ENCODE results near the gene SEPHS2.
A peak's percentile ranks its signal among the peaks of the same experiment; 100 is the strongest.
"Not testable (repeated sequence)": the region's sequence is repeated elsewhere in the genome, so short reads cannot be mapped to it uniquely, and the experiment has no call there.

Gene SEPHS2

DNA sequence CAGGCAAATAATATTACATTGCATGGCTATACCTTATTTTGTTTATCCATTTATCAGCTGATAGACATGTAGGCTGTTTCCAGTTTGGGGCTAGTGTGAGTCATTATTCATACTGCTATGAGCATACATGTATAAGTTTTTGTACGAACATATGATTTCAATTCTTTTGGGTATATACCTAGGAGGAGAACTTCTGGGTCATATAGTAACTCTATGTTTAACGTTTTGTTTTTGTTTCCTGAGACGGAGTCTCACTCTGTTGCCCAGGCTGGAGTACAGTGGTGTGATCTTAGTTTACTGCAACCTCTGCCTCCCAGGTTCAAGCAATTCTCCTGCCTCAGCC is 24.5 kb upstream of the SEPHS2 start:
- Histone ChIP-seq H3K27me3 (ENCODE audit: control insufficient read depth in 1 of 2, insufficient read depth in 2 of 2, low read length in 2 of 2) (no peaks in the 10 kb centered on the region), H3K36me3 (ENCODE audit: control insufficient read depth in 1 of 2, insufficient read depth in 2 of 2, low read length in 2 of 2) (no peaks in the 10 kb centered on the region), H3K27ac (ENCODE audit: low read depth, low read length) (no peak overlapping the region), H3K4me1 (ENCODE audit: control insufficient read depth in 1 of 2, insufficient read depth in 2 of 2, low read length in 2 of 2) (peaks cover 0 to 4% of the 10 kb centered on the region in 2 donors), H3K9me3 (ENCODE audit: control insufficient read depth in 1 of 2, low read length in 2 of 2) (no peaks in the 10 kb centered on the region), H3K9ac (ENCODE audit: low read depth in 1 of 2, low read length in 2 of 2) (no peak overlapping the region), H3K4me3 (ENCODE audit: low read depth in 1 of 2, low read length in 2 of 2) (no peak overlapping the region)

DNA sequence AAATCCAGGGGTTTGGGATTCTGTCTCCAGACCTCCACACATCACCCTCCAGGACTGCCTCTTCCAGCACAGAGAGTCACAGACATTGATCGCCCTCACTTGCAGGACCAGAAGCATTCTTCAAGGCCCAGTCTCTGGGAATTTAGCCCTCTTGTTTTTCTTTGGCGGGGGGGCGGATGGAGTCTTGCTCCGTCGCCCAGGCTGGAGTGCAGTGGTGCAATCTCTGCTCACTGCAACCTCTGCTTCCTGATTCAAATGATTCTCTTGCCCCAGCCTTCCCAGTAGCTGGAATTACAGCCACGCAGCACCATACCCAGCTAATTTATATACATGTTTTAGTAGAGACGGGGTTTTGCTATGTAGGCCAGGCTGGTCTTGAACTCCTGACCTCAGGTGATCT is 18.4 kb upstream of the SEPHS2 start:
- Histone ChIP-seq H3K27ac (ENCODE audit: low read depth, low read length) (no peak overlapping the region), H3K36me3 (ENCODE audit: control insufficient read depth in 1 of 2, insufficient read depth in 2 of 2, low read length in 2 of 2) (no peaks in the 10 kb centered on the region), H3K9me3 (ENCODE audit: control insufficient read depth in 1 of 2, low read length in 2 of 2) (no peaks in the 10 kb centered on the region), H3K27me3 (ENCODE audit: control insufficient read depth in 1 of 2, insufficient read depth in 2 of 2, low read length in 2 of 2) (no peaks in the 10 kb centered on the region), H3K9ac (ENCODE audit: low read depth in 1 of 2, low read length in 2 of 2) (no peak overlapping the region), H3K4me1 (ENCODE audit: control insufficient read depth in 1 of 2, insufficient read depth in 2 of 2, low read length in 2 of 2) (peaks cover 1 to 3% of the 10 kb centered on the region in 2 donors), H3K4me3 (ENCODE audit: low read depth in 1 of 2, low read length in 2 of 2) (no peak overlapping the region)

DNA sequence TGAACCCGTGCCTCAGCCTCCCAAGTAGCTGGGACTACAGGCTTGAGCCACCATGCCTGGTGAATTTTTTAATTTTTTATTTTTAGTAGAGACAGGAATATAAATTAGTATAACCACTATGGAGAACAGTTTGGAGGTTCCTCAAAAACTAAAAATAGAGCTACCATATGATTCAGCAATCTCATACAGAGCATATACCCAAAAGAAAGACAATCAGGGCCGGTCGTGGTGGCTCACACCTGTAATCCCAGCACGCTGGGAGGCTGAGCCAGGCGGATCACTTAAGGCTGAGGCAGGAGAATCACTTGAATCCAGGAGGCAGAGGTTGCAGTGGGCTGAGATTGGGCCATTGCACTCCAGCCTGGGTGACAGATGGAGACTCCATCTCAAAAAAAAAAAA is 15.8 kb upstream of the SEPHS2 start:
- H3K9ac ChIP-seq (ENCODE audit: low read depth in 1 of 2, low read length in 2 of 2); H3K9me3 ChIP-seq (ENCODE audit: control insufficient read depth in 1 of 2, low read length in 2 of 2); H3K27ac ChIP-seq (ENCODE audit: low read depth, low read length); H3K36me3 ChIP-seq (ENCODE audit: control insufficient read depth in 1 of 2, insufficient read depth in 2 of 2, low read length in 2 of 2); H3K4me3 ChIP-seq (ENCODE audit: low read depth in 1 of 2, low read length in 2 of 2); H3K27me3 ChIP-seq (ENCODE audit: control insufficient read depth in 1 of 2, insufficient read depth in 2 of 2, low read length in 2 of 2): not testable (repeated sequence)
- H3K4me1 ChIP-seq (ENCODE audit: control insufficient read depth in 1 of 2, insufficient read depth in 2 of 2, low read length in 2 of 2): peaks cover 12 to 20% of the 10 kb centered on the region in 2 donors

DNA sequence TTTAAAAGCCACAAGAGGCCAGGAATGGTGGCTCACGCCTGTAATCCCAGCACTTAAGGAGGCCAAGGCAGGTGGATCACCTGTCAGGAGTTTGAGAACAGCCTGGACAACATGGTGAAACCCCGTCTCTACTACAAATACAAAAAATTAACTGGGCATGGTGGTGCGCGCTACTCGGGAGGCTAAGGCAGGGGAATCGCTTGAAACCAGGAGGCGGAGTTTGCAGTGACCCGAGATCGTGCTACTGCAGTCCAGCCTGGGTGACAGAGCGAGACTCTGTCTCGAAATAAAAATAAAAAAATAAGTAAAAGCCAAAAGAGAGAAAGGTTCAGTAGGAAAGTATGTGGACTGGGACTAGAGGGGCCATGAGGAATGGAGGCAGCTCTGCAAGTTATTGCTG is 13.8 kb upstream of the SEPHS2 start:
- peaks cover 18 to 25% of the 10 kb centered on the region in 2 donors for H3K4me1 ChIP-seq (ENCODE audit: control insufficient read depth in 1 of 2, insufficient read depth in 2 of 2, low read length in 2 of 2)
- H3K4me3 ChIP-seq (ENCODE audit: low read depth in 1 of 2, low read length in 2 of 2): no peak overlapping the region
- H3K36me3 ChIP-seq (ENCODE audit: control insufficient read depth in 1 of 2, insufficient read depth in 2 of 2, low read length in 2 of 2): no peaks in the 10 kb centered on the region
- no peak overlapping the region for H3K27ac ChIP-seq (ENCODE audit: low read depth, low read length)
- H3K27me3 ChIP-seq (ENCODE audit: control insufficient read depth in 1 of 2, insufficient read depth in 2 of 2, low read length in 2 of 2): no peaks in the 10 kb centered on the region
- H3K9me3 ChIP-seq (ENCODE audit: control insufficient read depth in 1 of 2, low read length in 2 of 2): no peaks in the 10 kb centered on the region
- H3K9ac ChIP-seq (ENCODE audit: low read depth in 1 of 2, low read length in 2 of 2): no peak overlapping the region

DNA sequence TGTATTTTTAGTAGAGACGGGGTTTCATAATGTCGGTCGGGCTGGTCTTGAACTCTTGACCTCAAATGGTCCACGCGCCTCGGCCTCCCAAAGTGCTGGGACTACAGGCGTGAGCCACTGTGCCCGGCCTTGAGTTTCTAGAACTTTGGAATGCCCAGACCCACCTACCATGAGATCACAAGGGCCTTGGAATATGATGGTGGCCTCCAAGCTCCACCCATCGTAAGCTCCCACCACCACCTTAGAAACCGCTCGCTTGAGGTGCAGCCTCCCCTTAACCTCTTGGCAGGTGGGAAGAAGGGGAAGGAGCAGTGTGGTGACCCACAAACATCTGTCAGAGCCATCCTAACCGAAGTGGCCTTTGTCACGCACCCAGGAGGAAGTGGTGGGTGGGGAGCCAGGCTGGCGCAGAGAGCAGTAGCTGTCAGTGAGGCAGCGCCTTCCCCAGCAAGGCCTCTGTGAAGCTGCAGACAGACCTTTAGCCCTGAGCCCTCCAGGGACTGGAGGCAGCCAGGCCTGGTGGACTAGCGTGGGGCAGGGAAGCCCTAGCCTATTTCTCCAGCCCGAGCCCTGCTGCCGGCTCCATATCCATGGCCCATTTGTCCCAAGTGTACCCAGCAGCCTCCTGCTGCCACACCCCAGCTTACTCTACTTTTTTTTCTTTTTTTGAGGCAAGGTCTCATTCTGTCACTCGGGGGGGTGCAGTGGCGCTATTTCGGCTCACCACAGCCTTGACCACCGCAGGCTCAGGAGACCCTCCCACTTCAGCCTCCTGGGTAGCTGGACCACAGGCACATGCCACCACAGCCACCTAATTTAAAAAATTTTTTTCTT is 13.1 kb upstream of the SEPHS2 start:
- peak overlapping the region; percentile 36 to 44 for H3K4me3 ChIP-seq (ENCODE audit: low read depth in 1 of 2, low read length in 2 of 2)
- peak overlapping the region in 1 of 2 donors; percentile 47 for H3K9ac ChIP-seq (ENCODE audit: low read depth in 1 of 2, low read length in 2 of 2)
- peaks cover 25 to 31% of the 10 kb centered on the region in 2 donors for H3K4me1 ChIP-seq (ENCODE audit: control insufficient read depth in 1 of 2, insufficient read depth in 2 of 2, low read length in 2 of 2)
- no peak overlapping the region for H3K27ac ChIP-seq (ENCODE audit: low read depth, low read length)
- no peaks in the 10 kb centered on the region for H3K36me3 ChIP-seq (ENCODE audit: control insufficient read depth in 1 of 2, insufficient read depth in 2 of 2, low read length in 2 of 2)
- no peaks in the 10 kb centered on the region for H3K9me3 ChIP-seq (ENCODE audit: control insufficient read depth in 1 of 2, low read length in 2 of 2)
- H3K27me3 ChIP-seq (ENCODE audit: control insufficient read depth in 1 of 2, insufficient read depth in 2 of 2, low read length in 2 of 2): no peaks in the 10 kb centered on the region

DNA sequence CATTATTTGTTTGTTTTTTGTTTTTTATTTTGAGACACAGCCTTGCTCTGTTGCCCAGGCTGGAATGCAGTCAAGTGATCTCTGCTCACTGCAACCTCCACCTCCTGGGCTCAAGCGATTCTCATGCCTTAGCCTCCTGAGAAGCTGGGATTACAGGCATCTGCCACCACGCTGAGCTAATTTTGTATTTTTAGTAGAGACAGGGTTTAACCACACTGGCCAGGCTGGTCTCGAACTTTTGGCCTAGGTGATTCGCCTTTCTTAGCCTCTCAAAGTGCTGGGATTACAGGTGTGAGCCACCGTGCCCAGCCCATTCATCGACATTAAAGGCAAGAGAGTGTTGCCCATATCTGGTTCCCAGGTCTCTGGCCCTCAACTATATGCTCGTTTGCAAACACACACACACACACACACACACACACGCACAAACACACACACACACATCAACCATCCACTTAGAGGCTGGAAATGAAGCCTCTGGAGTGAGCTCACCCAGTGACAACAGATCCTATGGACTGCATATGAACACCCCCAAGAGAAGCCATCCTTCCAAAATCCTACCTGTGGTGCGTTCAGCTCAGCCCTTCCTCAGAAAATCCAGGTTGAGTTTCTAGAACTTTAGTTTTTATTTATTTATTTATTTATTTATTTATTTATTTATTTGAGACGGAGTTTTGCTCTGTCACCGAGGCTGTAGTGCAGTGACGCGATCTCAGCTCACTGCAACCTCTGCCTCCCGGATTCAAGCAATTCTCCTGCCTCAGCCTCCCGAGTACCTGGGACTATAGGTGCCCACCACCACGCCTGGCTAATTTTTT is 12.3 kb upstream of the SEPHS2 start:
- no peaks in the 10 kb centered on the region for H3K36me3 ChIP-seq (ENCODE audit: control insufficient read depth in 1 of 2, insufficient read depth in 2 of 2, low read length in 2 of 2)
- peaks cover 31 to 37% of the 10 kb centered on the region in 2 donors for H3K4me1 ChIP-seq (ENCODE audit: control insufficient read depth in 1 of 2, insufficient read depth in 2 of 2, low read length in 2 of 2)
- no peaks in the 10 kb centered on the region for H3K27me3 ChIP-seq (ENCODE audit: control insufficient read depth in 1 of 2, insufficient read depth in 2 of 2, low read length in 2 of 2)
- H3K9ac ChIP-seq (ENCODE audit: low read depth in 1 of 2, low read length in 2 of 2): no peak overlapping the region
- no peak overlapping the region for H3K4me3 ChIP-seq (ENCODE audit: low read depth in 1 of 2, low read length in 2 of 2)
- no peak overlapping the region for H3K27ac ChIP-seq (ENCODE audit: low read depth, low read length)
- no peaks in the 10 kb centered on the region for H3K9me3 ChIP-seq (ENCODE audit: control insufficient read depth in 1 of 2, low read length in 2 of 2)

DNA sequence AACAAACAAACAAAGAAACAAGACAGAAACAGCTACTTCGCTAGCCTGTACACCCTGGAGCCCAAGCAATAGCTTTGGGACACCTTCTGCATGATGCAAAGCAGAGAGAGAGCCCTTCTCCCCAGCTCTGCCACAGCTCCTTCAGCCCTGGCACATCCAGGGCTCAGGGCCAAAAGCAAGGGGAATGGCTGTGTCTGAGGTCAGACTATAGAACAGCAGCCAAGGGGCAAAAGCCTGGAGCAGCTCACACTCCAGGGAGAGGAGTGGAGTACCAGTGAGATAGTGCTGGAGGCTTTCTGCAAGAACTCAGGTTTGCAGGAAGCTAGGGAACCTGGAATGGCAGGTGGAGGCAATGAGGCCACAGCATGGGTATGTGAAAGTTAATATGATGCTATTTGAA is 11.6 kb upstream of the SEPHS2 start:
- Histone ChIP-seq H3K9me3 (ENCODE audit: control insufficient read depth in 1 of 2, low read length in 2 of 2) (no peaks in the 10 kb centered on the region), H3K4me3 (ENCODE audit: low read depth in 1 of 2, low read length in 2 of 2) (no peak overlapping the region), H3K4me1 (ENCODE audit: control insufficient read depth in 1 of 2, insufficient read depth in 2 of 2, low read length in 2 of 2) (peaks cover 36 to 42% of the 10 kb centered on the region in 2 donors), H3K27me3 (ENCODE audit: control insufficient read depth in 1 of 2, insufficient read depth in 2 of 2, low read length in 2 of 2) (no peaks in the 10 kb centered on the region), H3K36me3 (ENCODE audit: control insufficient read depth in 1 of 2, insufficient read depth in 2 of 2, low read length in 2 of 2) (no peaks in the 10 kb centered on the region), H3K27ac (ENCODE audit: low read depth, low read length) (no peak overlapping the region), H3K9ac (ENCODE audit: low read depth in 1 of 2, low read length in 2 of 2) (no peak overlapping the region)

DNA sequence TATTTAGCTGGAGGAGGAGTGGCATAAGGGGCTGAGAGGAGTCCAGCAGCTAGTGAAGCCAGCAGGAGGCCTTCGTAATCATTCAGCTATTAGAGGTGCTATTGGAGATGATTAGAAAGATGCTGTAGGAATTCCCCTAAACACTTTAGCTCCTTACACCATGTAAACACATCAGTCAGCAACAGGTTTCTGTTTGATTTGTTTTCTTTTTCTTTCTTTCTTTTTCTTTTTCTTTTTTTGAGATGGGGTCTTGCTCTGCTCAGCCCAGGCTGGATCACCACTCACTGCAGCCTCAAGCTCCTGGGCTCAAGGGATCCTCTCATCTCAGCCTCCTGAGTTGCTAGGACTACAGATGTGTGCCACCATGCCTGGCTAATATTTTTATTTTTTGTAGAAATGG is 10.6 kb upstream of the SEPHS2 start:
- Histone ChIP-seq H3K27me3 (ENCODE audit: control insufficient read depth in 1 of 2, insufficient read depth in 2 of 2, low read length in 2 of 2) (no peaks in the 10 kb centered on the region), H3K36me3 (ENCODE audit: control insufficient read depth in 1 of 2, insufficient read depth in 2 of 2, low read length in 2 of 2) (no peaks in the 10 kb centered on the region), H3K4me1 (ENCODE audit: control insufficient read depth in 1 of 2, insufficient read depth in 2 of 2, low read length in 2 of 2) (peaks cover 38 to 44% of the 10 kb centered on the region in 2 donors), H3K9me3 (ENCODE audit: control insufficient read depth in 1 of 2, low read length in 2 of 2) (no peaks in the 10 kb centered on the region), H3K27ac (ENCODE audit: low read depth, low read length) (no peak overlapping the region), H3K9ac (ENCODE audit: low read depth in 1 of 2, low read length in 2 of 2) (no peak overlapping the region), H3K4me3 (ENCODE audit: low read depth in 1 of 2, low read length in 2 of 2) (no peak overlapping the region)

DNA sequence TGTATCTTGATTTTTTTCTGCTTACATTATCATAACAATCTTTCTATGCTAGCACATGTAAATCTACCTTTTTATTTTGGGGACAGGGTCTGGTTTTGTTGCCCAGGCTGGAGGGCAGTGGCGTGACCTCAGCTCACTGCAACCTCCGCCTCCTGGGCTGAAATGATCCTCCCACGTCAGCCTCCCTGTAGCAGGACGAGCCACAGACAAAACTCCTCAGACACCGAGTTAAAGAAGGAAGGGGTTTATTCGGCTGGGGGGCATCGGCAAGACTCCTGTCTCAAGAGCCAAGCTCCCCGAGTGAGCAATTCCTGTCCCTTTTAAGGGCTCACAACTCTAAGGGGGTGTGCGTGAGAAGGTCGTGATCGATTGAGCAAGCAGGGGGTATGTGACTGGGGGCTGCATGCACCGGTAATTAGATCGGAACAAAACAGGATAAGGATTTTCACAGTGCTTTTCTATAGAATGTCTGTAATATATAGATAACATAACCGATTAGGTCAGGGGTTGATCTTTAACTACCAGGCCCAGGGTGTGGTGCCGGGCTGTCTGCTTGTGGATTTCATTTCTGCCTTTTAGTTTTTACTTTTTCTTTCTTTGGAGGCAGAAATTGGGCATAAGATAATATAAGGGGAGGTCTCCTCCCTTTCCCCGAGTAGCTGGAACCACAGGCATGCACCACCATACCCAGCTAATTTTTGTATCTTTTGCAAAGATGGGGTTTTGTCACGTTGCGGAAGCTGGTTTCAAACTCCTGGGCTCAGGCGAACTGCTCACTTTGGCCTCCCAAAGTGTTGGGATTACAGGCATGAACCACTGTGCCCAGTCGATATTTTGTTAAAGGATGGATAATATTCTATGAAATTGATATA is 7.3 kb upstream of the SEPHS2 start:
- not testable (repeated sequence) for H3K9me3 ChIP-seq (ENCODE audit: control insufficient read depth in 1 of 2, low read length in 2 of 2); H3K27ac ChIP-seq (ENCODE audit: low read depth, low read length); H3K36me3 ChIP-seq (ENCODE audit: control insufficient read depth in 1 of 2, insufficient read depth in 2 of 2, low read length in 2 of 2); H3K9ac ChIP-seq (ENCODE audit: low read depth in 1 of 2, low read length in 2 of 2); H3K27me3 ChIP-seq (ENCODE audit: control insufficient read depth in 1 of 2, insufficient read depth in 2 of 2, low read length in 2 of 2); H3K4me3 ChIP-seq (ENCODE audit: low read depth in 1 of 2, low read length in 2 of 2)
- H3K4me1 ChIP-seq (ENCODE audit: control insufficient read depth in 1 of 2, insufficient read depth in 2 of 2, low read length in 2 of 2): peaks cover 42 to 46% of the 10 kb centered on the region in 2 donors

DNA sequence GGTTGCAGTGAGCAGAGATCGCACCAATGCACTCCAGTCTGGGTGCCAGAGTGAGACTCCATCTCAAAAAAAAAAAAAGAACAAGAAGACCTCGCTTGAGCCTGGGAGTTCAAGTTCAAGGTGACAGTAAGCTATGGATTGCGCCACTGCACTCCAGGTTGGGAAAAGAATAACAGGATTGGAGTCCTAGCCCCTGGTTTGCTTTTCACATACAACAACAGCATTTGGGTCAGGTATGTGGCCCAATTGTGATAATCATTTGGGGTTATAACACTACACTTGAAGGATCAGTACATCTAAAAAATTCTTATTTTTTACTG is 3.4 kb upstream of the SEPHS2 start:
- Histone ChIP-seq H3K4me3 (ENCODE audit: low read depth in 1 of 2, low read length in 2 of 2) (no peak overlapping the region), H3K27ac (ENCODE audit: low read depth, low read length) (no peak overlapping the region), H3K4me1 (ENCODE audit: control insufficient read depth in 1 of 2, insufficient read depth in 2 of 2, low read length in 2 of 2) (peaks cover 44 to 55% of the 10 kb centered on the region in 2 donors), H3K36me3 (ENCODE audit: control insufficient read depth in 1 of 2, insufficient read depth in 2 of 2, low read length in 2 of 2) (peaks cover 0 to 4% of the 10 kb centered on the region in 2 donors), H3K27me3 (ENCODE audit: control insufficient read depth in 1 of 2, insufficient read depth in 2 of 2, low read length in 2 of 2) (no peaks in the 10 kb centered on the region), H3K9ac (ENCODE audit: low read depth in 1 of 2, low read length in 2 of 2) (no peak overlapping the region), H3K9me3 (ENCODE audit: control insufficient read depth in 1 of 2, low read length in 2 of 2) (no peaks in the 10 kb centered on the region)
